ENCODE results near the gene ZBTB42. TPM values are rescaled to one million over a fixed set of nuclear protein-coding genes. Genes with fewer than 3 reads are reported as not detected.
A peak's percentile ranks its signal among the peaks of the same experiment; 100 is the strongest.

The ZBTB42 gene
- total RNA-seq, 1 donor = 2.9 TPM

DNA sequence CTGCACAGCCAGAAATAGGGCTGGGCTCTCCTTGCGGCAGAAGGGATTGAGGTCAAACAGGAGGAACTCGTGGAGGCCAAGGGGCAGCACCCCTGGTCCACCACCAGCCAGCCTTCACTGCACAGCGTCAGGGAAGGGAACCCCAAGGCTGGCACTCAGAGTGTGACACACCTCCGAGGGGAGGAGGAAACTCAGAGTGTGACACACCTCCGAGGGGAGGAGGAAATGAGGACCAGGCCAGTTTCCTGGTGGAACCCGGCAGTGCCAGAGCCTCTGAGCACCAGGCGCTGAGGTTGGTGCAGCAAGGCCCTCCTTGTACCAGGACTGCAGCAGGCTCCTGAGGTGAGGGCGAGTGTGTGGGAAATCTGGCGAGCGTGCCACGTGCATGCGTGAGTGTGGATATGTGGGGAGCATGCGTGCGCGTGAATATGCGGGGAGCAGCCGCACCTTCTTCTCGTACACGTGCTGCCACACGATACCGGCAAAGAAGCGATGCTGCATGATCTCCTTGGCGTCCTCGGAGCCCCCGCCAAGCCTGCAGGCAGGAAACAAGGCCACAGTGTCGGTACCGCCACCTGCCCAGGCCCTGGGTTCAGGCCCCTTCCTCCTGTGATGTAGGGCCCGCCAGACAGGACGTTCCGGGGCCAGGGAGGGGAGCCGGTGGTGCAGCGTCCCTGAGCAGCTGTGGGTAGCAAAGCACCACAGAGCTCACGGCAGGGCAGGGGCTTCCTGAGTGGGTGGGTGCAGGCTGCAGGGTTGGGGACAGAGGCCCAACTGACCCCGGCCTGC, 28.8 kb upstream of the ZBTB42 start:
- Histone ChIP-seq H3K36me3 (ENCODE audit: insufficient read depth, low read length) (peaks cover 32% of the 10 kb centered on the region), H3K27ac (ENCODE audit: low read depth, low read length) (no peak overlapping the region), H3K9me3 (ENCODE audit: low read depth, low read length) (no peaks in the 10 kb centered on the region), H4K20me1 (ENCODE audit: insufficient read depth, low read length) (peaks cover 19% of the 10 kb centered on the region), H3K4me3 (ENCODE audit: insufficient read depth, low read length) (no peak overlapping the region), H3K79me2 (ENCODE audit: insufficient read depth, low read length) (no peaks in the 10 kb centered on the region), H3K27me3 (ENCODE audit: insufficient read depth, low read length) (no peaks in the 10 kb centered on the region), H3K4me1 (ENCODE audit: insufficient read depth, low read length) (no peaks in the 10 kb centered on the region), H2AFZ (ENCODE audit: low read length) (no peak overlapping the region), H3K4me2 (ENCODE audit: insufficient read depth, low read length) (no peak overlapping the region)
- DNase-seq (ENCODE audit: insufficient read length, low spot score, missing footprints) = peak; percentile 81
- TF ChIP-seq, protein P1, sequence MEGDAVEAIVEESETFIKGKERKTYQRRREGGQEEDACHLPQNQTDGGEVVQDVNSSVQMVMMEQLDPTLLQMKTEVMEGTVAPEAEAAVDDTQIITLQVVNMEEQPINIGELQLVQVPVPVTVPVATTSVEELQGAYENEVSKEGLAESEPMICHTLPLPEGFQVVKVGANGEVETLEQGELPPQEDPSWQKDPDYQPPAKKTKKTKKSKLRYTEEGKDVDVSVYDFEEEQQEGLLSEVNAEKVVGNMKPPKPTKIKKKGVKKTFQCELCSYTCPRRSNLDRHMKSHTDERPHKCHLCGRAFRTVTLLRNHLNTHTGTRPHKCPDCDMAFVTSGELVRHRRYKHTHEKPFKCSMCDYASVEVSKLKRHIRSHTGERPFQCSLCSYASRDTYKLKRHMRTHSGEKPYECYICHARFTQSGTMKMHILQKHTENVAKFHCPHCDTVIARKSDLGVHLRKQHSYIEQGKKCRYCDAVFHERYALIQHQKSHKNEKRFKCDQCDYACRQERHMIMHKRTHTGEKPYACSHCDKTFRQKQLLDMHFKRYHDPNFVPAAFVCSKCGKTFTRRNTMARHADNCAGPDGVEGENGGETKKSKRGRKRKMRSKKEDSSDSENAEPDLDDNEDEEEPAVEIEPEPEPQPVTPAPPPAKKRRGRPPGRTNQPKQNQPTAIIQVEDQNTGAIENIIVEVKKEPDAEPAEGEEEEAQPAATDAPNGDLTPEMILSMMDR (IDR thresholded peaks at IDR 0.05; ENCODE audit: extremely low read depth, low read depth, low read length) = no peak

DNA sequence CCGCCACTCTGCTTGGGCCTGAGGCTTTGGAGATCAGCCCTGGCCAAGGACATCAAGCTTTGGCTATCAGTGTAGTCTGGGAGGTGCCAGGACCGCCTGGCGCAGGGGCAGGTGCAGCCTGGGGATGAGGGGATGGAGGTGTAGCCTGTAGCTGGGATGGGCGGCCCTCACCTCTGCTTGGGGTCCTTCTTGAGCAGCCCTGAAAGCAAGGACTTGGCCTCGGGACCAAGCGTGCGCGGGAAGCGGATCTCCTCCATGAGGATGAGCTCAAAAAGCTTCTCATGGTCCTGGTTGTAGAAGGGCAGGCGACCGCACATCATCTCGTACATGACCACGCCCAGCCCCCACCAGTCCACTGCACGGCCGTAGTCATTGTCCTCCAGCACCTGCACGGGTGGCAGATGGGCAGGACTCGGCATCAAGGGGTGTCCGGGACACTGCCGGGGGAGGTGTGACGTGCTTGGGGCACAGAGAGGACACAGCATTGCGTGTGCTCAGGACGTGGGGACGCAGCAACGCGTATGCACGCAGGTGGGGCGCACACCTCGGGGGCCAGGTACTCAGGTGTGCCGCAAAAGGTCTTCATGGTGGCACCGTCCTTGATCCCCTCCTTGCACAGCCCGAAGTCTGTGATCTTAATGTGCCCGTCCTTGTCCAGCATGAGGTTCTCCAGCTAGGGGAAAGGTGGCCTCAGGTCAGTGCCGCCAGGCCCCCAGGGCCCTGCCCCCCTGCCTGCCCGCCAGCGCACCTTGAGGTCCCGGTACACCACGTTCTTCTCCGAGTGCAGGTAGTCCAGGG, 28.0 kb upstream of the ZBTB42 start:
- Histone ChIP-seq H3K9me3 (ENCODE audit: low read depth, low read length) (no peaks in the 10 kb centered on the region), H3K27ac (ENCODE audit: low read depth, low read length) (no peak overlapping the region), H3K79me2 (ENCODE audit: insufficient read depth, low read length) (no peaks in the 10 kb centered on the region), H2AFZ (ENCODE audit: low read length) (no peak overlapping the region), H3K4me3 (ENCODE audit: insufficient read depth, low read length) (no peak overlapping the region), H3K4me2 (ENCODE audit: insufficient read depth, low read length) (no peak overlapping the region), H3K27me3 (ENCODE audit: insufficient read depth, low read length) (no peaks in the 10 kb centered on the region), H3K4me1 (ENCODE audit: insufficient read depth, low read length) (no peaks in the 10 kb centered on the region), H3K36me3 (ENCODE audit: insufficient read depth, low read length) (peaks cover 32% of the 10 kb centered on the region), H4K20me1 (ENCODE audit: insufficient read depth, low read length) (peaks cover 24% of the 10 kb centered on the region)
- DNase-seq (ENCODE audit: insufficient read length, low spot score, missing footprints) = peak; percentile 74
- TF ChIP-seq, protein P1 (IDR thresholded peaks at IDR 0.05; ENCODE audit: extremely low read depth, low read depth, low read length) = no peak

DNA sequence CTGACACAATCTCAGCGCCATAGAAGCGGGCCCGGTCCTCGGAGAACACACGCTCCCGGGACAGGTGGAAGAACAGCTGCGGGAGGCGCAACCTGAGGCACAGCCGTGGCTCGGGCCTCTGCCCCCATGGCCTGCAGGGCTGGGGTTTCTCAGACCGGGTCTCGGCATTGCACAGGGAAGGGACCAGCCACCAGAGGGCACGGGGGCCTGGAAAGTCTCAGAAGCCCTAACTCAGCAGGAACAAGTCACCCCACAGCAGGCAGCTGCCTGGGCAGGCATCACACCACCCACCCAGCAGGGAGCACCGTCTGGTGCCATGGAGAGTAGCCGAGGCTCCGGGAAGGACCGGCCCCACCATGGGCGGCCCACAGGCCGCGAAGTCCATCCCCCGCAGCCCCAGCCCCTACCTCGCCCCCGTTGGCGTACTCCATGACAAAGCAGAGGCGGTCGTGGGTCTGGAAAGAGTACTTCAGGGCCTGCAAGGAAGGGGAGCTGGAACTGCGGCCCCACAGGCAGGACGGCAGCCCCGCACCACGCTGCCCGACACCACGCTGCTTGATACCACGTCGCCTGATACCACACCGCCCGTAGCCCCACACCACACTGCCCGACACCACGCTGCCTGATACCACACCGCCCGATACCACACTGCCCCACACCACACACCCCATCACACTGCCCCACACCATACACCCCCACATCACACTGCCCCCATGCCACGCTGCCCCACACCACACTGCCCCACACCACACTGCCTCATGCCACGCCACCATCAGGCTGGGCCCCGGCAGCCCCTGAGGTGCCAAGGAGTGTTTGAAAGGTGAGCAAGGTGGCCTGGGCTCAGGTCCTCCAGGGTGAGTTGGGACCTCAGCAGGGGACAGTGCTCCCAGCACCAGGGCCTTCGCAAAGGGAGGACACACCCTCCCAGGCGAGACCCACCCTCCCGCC, 27.1 kb upstream of the ZBTB42 start:
- no peak overlapping the region for H2AFZ ChIP-seq (ENCODE audit: low read length)
- H3K4me2 ChIP-seq (ENCODE audit: insufficient read depth, low read length) = no peak overlapping the region
- TF ChIP-seq, protein P1 (IDR thresholded peaks at IDR 0.05; ENCODE audit: extremely low read depth, low read depth, low read length) = no peak
- H3K4me3 ChIP-seq (ENCODE audit: insufficient read depth, low read length) = no peak overlapping the region
- H3K4me1 ChIP-seq (ENCODE audit: insufficient read depth, low read length) = no peaks in the 10 kb centered on the region
- H3K79me2 ChIP-seq (ENCODE audit: insufficient read depth, low read length) = no peaks in the 10 kb centered on the region
- peaks cover 30% of the 10 kb centered on the region for H4K20me1 ChIP-seq (ENCODE audit: insufficient read depth, low read length)
- H3K27ac ChIP-seq (ENCODE audit: low read depth, low read length) = no peak overlapping the region
- DNase-seq (ENCODE audit: insufficient read length, low spot score, missing footprints) = peak; percentile 78
- H3K9me3 ChIP-seq (ENCODE audit: low read depth, low read length) = no peaks in the 10 kb centered on the region
- H3K27me3 ChIP-seq (ENCODE audit: insufficient read depth, low read length) = no peaks in the 10 kb centered on the region
- peaks cover 32% of the 10 kb centered on the region for H3K36me3 ChIP-seq (ENCODE audit: insufficient read depth, low read length)

All from osteoblast (primary cell).